ENCODE results near the gene HOXA7.
A peak's percentile ranks its signal among the peaks of the same experiment; 100 is the strongest.

The HOXA7 gene

DNA sequence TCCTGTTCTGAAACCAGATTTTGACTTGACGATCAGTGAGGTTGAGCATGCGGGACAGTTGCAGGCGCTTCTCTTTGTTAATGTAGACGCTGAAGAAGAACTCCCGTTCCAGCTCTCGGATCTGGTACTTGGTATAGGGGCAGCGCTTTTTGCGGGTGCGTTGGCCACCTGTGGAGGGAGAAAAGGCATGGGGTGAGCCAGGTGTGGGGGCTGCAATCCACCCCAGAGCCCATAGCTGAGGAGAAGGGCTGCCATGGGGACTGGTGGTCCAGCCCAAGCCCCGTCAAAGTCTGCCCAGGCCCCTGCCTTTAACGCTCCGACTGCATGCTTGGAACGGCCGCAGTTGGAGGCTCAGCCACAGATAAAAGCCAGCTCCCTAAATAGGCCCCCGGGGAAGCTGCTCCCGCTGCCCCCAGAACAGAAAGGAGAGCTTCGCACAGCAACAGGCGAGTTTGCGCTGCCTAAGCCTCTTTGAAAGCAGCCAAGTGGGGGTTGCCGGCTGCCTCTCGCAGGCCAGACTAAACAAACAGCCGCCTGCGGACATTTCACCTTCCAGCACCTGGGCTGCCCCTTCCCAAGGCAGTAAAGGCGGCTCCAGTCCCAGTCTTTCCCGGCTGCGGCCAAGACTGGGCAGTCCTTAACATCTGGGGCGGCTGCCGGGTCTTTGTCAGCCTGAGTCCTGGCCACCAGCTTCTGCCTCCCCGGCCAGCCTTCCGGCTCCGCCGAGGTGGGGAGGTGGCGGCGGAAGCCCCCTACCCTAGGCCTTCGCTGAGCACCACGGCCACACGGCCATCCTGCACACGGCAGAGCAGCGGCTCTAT, 26.6 kb upstream of the HOXA7 start:
- peaks cover 6% of the 10 kb centered on the region for H3K27me3 ChIP-seq (ENCODE audit: control insufficient read depth, insufficient read depth, low read length)
- no peaks in the 10 kb centered on the region for H3K36me3 ChIP-seq (ENCODE audit: control insufficient read depth, insufficient read depth, low read length)
- H3K4me1 ChIP-seq (ENCODE audit: control insufficient read depth, insufficient read depth, low read length) = peaks cover 14% of the 10 kb centered on the region
- peak overlapping the region; percentile 72 for H3K4me3 ChIP-seq (ENCODE audit: low read length)
- peak overlapping the region; percentile 96 for H3K27ac ChIP-seq (ENCODE audit: low read depth, low read length)
- H3K9ac ChIP-seq (ENCODE audit: low read length) = peak overlapping the region; percentile 7

DNA sequence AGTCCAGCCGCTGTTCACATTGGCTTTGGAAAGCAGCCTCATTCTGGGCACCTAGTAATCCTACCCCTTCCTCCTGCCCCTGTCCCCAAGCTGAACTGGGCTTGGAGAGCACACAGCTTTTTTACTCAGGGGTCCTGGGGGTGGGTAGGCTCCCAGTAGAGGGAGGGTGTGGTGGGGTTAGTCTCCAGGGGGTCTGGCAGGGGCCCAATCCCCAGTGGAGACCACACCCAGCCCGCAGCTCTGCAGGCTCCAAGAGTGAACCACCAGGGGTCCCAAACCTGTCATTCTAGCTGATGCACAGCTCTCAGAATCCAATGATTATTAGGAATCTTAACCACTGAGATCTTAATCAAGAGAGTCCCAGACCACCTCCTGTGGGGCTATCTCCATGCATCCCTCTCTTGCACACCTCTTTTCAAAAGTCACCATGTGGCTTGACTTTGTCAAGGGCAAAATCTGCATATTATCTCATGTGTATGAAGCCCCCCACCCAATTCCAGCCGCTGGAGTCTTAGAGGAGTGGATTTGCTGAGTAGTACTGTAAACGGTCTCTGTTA, 25.9 kb upstream of the HOXA7 start:
- peaks cover 14% of the 10 kb centered on the region for H3K4me1 ChIP-seq (ENCODE audit: control insufficient read depth, insufficient read depth, low read length)
- no peak overlapping the region for H3K9ac ChIP-seq (ENCODE audit: low read length)
- H3K4me3 ChIP-seq (ENCODE audit: low read length) = peak overlapping the region; percentile 72
- no peaks in the 10 kb centered on the region for H3K36me3 ChIP-seq (ENCODE audit: control insufficient read depth, insufficient read depth, low read length)
- H3K27ac ChIP-seq (ENCODE audit: low read depth, low read length) = peak overlapping the region; percentile 96
- peaks cover 6% of the 10 kb centered on the region for H3K27me3 ChIP-seq (ENCODE audit: control insufficient read depth, insufficient read depth, low read length)

DNA sequence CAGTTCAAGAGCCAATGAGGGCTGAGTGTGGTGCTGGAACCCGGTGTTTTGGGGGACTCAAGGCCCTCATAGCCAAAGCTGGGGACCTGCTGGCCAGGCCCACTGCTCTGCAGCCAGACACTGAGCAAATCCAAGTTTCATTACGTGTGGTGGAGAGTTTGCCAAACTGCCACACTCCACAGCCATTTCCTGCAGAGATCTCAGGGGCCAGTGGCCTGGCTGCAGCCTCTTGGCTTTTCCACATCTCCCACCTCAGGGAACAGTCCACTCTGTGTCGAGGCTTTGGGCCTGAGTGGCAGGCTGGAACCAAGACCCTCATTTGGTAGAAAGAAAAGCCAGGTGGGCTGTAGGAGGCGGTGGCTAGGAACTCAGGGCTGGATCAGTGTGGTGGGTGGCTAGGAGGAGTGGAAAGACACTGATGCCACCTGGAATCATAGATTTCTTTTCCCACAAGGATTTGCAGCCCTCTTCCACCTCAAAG, 25.4 kb upstream of the HOXA7 start:
- peaks cover 14% of the 10 kb centered on the region for H3K4me1 ChIP-seq (ENCODE audit: control insufficient read depth, insufficient read depth, low read length)
- H3K9ac ChIP-seq (ENCODE audit: low read length) = no peak overlapping the region
- no peaks in the 10 kb centered on the region for H3K36me3 ChIP-seq (ENCODE audit: control insufficient read depth, insufficient read depth, low read length)
- H3K4me3 ChIP-seq (ENCODE audit: low read length) = peak overlapping the region; percentile 17
- peaks cover 6% of the 10 kb centered on the region for H3K27me3 ChIP-seq (ENCODE audit: control insufficient read depth, insufficient read depth, low read length)
- H3K27ac ChIP-seq (ENCODE audit: low read depth, low read length) = peak overlapping the region; percentile 96

DNA sequence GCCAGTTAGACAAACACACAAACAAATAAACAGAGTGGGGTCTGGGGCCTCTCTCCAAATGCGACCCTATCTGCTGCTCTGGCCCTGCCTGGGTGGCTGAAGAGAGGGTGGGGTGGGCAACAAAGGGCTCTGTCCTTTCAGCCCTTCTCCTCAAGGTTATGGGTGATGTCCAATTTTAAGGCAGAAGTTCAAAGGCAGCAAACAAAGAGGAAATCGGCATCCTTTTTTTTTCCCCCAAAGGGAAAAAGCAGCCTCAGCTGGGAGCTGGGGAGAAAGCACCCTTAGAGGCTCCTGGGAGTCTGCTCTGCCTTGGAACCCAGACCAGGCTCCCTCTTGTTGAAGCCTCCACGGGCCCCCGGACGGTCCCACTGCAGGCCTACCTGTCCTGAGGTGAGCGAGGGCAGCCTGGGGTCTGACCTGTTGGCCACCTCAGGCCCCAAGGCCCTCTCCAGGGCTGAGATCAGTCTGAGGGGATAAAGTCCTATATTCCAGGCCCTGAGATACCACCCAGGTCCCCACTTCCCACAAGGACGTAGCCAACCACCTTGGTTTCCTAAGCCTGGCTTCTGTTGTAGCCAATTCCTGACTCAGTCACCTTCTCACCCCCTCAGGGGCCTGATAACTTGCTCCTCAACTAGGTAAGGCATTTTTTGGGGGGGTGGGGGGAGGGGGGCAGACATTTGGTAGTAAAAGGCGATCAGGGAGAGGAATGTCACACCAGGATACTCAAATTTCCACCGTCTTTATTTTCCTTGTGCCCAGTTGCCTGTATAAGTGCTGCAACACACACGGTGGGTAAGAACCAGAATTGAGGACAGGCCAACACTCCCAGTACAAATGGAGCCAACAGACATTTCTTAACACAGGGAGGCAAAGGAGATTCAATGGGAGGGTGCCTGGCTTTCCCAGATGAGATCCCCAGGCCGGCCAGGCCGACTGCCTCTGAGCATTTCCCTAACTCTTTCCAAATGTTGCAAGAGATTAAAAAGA, 24.3 kb upstream of the HOXA7 start:
- H3K27me3 ChIP-seq (ENCODE audit: control insufficient read depth, insufficient read depth, low read length) = peaks cover 8% of the 10 kb centered on the region
- no peaks in the 10 kb centered on the region for H3K36me3 ChIP-seq (ENCODE audit: control insufficient read depth, insufficient read depth, low read length)
- H3K4me3 ChIP-seq (ENCODE audit: low read length) = peak overlapping the region; percentile 44
- H3K4me1 ChIP-seq (ENCODE audit: control insufficient read depth, insufficient read depth, low read length) = peaks cover 14% of the 10 kb centered on the region
- no peak overlapping the region for H3K9ac ChIP-seq (ENCODE audit: low read length)
- H3K27ac ChIP-seq (ENCODE audit: low read depth, low read length) = peak overlapping the region; percentile 96

DNA sequence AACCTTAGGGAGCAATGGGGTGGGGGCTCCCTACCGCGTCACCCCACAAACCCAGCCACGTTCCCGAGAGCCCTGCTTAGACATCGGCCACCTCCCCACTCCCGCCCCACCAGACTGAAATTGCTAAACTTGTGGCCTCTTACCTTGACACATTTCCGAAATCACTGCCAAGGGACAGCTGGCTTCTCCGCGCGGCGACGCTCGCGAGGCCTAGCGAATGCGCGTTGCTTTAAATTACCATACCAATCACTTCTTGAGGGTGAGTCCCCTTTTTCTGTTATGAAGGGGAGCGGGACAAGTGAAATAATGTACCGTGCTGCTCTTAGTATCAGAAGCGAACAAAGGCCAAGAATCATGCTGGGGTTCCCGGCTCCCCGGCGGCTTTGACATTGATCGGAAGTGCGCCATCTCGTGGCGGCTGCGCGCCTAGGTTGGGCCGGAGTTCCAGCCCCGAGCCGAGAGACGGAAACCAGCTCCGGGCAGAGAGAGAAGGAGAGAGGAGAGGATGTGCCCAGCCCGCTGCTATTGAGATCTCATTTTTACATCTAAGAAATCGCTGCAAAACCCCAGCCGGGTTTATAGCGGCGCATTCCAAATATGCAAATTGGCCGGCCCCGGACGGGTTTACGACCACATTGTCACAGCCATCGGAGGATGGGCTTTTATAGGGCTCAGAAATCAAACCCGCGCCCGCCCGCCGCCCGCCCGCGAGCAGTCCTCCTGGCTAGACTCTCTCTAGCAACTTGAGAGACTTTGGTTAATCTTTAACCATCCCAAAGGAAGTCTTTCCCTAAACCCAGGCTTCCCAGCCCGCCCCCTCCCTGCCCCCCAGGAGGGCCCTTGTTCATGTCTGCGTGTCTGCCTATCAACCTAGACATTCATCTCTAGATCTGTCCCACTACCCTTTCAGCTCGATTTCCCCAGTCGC, 23.3 kb upstream of the HOXA7 start:
- H3K4me1 ChIP-seq (ENCODE audit: control insufficient read depth, insufficient read depth, low read length) = peaks cover 18% of the 10 kb centered on the region
- H3K36me3 ChIP-seq (ENCODE audit: control insufficient read depth, insufficient read depth, low read length) = no peaks in the 10 kb centered on the region
- H3K9ac ChIP-seq (ENCODE audit: low read length) = peak overlapping the region; percentile 76
- peaks cover 8% of the 10 kb centered on the region for H3K27me3 ChIP-seq (ENCODE audit: control insufficient read depth, insufficient read depth, low read length)
- peak overlapping the region; percentile 78 for H3K4me3 ChIP-seq (ENCODE audit: low read length)
- H3K27ac ChIP-seq (ENCODE audit: low read depth, low read length) = peak overlapping the region; percentile 96

DNA sequence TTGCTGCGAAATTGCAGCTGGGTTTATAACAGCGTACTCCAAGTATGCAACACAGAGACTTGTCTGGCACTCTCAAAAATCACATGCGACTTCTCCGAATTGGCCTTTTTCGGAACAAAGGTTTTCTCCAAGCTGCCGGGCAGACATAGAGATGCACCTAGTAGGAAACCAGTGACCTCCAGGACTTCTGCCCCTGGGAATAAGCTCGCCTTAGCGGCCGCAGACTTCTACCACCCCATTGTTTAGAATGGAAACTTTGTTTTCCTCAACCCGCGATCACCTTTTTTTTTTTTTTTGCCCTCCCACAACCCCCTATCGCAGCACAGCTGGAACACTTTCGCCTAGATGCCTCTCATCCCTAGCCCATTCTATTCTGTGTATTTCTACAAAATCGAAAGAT, 22.6 kb upstream of the HOXA7 start:
- H3K36me3 ChIP-seq (ENCODE audit: control insufficient read depth, insufficient read depth, low read length) = no peaks in the 10 kb centered on the region
- H3K27ac ChIP-seq (ENCODE audit: low read depth, low read length) = peak overlapping the region; percentile 96
- peak overlapping the region; percentile 78 for H3K4me3 ChIP-seq (ENCODE audit: low read length)
- H3K9ac ChIP-seq (ENCODE audit: low read length) = peak overlapping the region; percentile 76
- H3K27me3 ChIP-seq (ENCODE audit: control insufficient read depth, insufficient read depth, low read length) = peaks cover 5% of the 10 kb centered on the region
- H3K4me1 ChIP-seq (ENCODE audit: control insufficient read depth, insufficient read depth, low read length) = peaks cover 19% of the 10 kb centered on the region

DNA sequence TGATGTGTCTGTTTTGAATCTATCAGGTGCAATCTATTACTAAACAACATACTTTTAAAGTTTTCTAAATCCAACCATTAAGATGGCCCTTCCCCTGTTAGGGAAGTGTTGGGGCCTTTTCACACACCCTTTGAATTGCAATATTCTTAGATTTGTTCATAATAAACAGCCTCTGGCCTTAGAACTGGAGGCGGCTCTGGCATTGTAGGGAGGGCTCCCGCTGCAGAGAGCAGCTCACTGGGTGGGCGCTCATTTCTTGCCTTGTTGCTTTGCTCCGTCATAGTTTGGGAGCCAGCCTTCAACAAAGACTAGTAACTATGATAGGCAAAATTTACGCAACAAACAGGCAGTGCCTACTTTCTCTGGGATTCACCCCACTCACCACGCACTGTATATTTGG, 21.9 kb upstream of the HOXA7 start:
- Histone ChIP-seq H3K27ac (ENCODE audit: low read depth, low read length) (peak overlapping the region; percentile 96), H3K9ac (ENCODE audit: low read length) (peak overlapping the region; percentile 76), H3K36me3 (ENCODE audit: control insufficient read depth, insufficient read depth, low read length) (no peaks in the 10 kb centered on the region), H3K27me3 (ENCODE audit: control insufficient read depth, insufficient read depth, low read length) (peaks cover 5% of the 10 kb centered on the region), H3K4me1 (ENCODE audit: control insufficient read depth, insufficient read depth, low read length) (peaks cover 19% of the 10 kb centered on the region), H3K4me3 (ENCODE audit: low read length) (peak overlapping the region; percentile 78)

DNA sequence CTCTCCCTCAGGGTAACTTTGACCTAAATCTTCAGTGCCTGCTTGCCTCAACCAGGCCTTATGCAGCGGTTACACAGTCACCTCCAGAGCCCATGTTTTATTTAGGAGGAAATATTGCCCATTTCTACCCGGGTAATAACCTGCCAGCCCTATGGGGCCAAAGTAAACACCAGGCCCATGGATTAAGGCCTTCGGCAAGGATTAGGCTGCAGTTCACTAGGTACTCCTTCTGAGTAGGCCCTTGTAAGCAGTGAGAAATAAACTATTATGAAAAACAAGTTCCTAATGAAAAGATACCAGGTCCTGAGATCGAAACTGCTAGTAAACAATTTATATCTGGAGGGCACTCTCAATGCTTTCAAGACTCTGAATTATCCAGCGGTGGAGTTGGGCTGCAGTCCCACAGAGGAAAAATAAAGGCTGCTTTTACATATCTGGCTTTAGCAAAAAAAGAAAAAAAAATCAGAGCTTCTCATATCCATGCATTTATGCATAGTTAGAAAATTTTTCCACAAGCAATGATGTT, 21.4 kb upstream of the HOXA7 start:
- peak overlapping the region; percentile 78 for H3K4me3 ChIP-seq (ENCODE audit: low read length)
- peak overlapping the region; percentile 76 for H3K9ac ChIP-seq (ENCODE audit: low read length)
- no peaks in the 10 kb centered on the region for H3K36me3 ChIP-seq (ENCODE audit: control insufficient read depth, insufficient read depth, low read length)
- H3K4me1 ChIP-seq (ENCODE audit: control insufficient read depth, insufficient read depth, low read length) = peaks cover 19% of the 10 kb centered on the region
- peak overlapping the region; percentile 96 for H3K27ac ChIP-seq (ENCODE audit: low read depth, low read length)
- peaks cover 8% of the 10 kb centered on the region for H3K27me3 ChIP-seq (ENCODE audit: control insufficient read depth, insufficient read depth, low read length)

DNA sequence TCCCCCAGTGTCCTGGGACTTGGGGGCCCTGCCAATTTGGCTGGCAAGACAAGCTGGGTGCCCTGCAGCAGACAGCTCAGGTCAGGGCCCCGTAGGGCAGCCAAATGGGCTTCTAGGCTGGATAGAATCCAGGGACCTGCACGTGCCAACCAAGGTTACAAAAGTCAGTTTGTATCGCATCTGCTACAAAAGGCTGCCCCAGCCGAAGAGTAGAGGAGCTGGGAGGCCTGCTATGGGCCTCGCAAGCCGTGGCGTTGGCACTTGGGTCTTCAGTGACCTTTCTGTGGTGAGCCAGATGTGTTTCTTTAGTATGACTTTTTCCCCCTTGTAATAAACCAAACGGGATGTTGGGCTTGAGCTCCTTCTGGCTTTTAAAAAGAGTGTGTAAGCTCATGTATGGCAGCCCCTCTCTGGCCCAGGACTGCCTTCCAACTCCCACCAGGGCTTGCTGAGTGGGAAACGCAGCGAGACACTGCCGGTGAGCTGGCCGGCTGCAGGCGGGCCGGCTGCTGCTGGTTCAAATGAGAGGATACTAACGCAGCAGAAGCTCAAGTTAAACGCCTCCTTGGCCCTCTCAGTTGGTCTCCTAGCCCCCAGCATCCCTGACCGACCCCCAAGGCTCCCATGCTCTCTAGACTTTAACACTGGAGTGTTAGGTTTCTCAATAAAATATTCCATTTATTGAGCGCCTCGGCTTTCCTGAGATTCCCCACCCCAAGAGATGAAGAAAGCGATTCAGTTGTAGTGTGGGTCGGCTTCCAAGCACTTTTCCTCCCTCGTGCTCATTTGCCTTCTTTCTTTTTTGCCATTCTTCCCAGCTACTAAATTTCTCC, 20.7 kb upstream of the HOXA7 start:
- peak overlapping the region; percentile 76 for H3K9ac ChIP-seq (ENCODE audit: low read length)
- H3K27me3 ChIP-seq (ENCODE audit: control insufficient read depth, insufficient read depth, low read length) = peaks cover 9% of the 10 kb centered on the region
- H3K27ac ChIP-seq (ENCODE audit: low read depth, low read length) = peak overlapping the region; percentile 96
- H3K4me3 ChIP-seq (ENCODE audit: low read length) = peak overlapping the region; percentile 78
- peaks cover 16% of the 10 kb centered on the region for H3K4me1 ChIP-seq (ENCODE audit: control insufficient read depth, insufficient read depth, low read length)
- no peaks in the 10 kb centered on the region for H3K36me3 ChIP-seq (ENCODE audit: control insufficient read depth, insufficient read depth, low read length)

DNA sequence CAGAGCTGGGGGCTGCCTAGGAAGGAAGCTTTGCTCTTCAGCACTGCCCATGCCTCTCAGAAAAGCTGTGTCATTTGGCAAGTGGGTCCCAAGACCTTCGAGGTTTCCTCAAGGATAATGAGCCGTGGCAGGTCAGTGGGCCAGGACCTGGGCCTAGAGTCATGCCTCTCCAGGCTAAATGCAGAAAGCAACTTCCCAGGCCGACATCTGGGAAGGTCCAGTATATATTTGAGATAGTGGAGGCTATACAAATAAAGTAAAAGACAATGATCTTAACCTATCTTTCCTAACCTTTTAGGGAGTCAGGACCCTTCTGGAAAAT, 20.0 kb upstream of the HOXA7 start:
- H3K27ac ChIP-seq (ENCODE audit: low read depth, low read length) = peak overlapping the region; percentile 96
- peak overlapping the region; percentile 55 for H3K9ac ChIP-seq (ENCODE audit: low read length)
- peaks cover 9% of the 10 kb centered on the region for H3K27me3 ChIP-seq (ENCODE audit: control insufficient read depth, insufficient read depth, low read length)
- no peaks in the 10 kb centered on the region for H3K36me3 ChIP-seq (ENCODE audit: control insufficient read depth, insufficient read depth, low read length)
- peaks cover 12% of the 10 kb centered on the region for H3K4me1 ChIP-seq (ENCODE audit: control insufficient read depth, insufficient read depth, low read length)
- H3K4me3 ChIP-seq (ENCODE audit: low read length) = peak overlapping the region; percentile 78
